Measurements from ENCODE around the gene CFAP141. TPM values are rescaled to one million over a fixed set of nuclear protein-coding genes. Genes with fewer than 3 reads are reported as not detected.

CFAP141 gene
- total and polyA plus RNA-seq, 2 of the 13 experiments (the other 11 are each of a cell fraction or from before 2014, with no cell fraction given) = not detected

DNA sequence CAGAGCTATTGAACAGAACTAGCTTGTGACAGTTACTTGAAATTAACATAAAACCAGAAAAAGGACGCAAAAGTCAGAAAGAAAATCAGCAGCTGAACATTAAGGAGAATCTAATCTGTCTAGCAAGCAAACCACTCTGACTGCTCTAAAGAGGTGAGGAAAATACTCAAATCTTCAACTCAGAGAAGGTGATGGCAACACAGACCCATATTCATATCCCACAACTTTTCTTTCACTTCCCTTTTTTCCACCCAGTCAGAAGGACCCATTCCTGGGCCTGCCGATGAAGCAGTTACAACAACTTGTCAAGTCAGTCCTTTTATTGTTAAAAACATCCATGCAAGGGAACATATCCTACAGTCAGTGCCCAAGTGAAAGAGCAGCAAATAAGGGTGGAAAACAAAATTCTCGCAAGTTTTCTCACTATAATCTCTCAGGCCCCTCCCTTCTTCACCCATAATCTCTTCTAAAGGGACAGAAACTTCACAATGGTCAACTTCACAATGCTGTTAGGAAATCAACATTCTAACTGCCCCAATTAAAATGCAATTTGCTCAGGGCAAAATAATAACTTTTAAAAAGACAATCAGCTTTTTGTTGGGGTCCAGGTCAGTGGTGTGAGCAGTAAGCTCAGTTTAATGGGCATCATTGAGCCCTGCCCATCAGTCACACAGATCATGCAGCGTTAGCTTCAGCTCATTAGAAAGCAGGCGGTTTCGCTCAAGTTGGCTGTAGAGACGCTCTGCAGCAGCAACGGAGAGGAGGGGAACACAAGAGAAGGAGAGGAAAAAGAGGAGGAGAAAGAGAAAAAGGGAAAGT is 47.6 kb downstream of the CFAP141 start:
- Histone ChIP-seq H3K9ac (ENCODE audit: insufficient read depth, low read depth, low read length) (no peak overlapping the region), H3K79me2 (ENCODE audit: insufficient read depth, low read length) (no peaks in the 10 kb centered on the region), H3K27me3 (ENCODE audit: control insufficient read depth in 1 of 2, insufficient read depth in 2 of 2, low read length in 2 of 2) (no peaks in the 10 kb centered on the region), H3K36me3 (replicated peaks in 1 of 2; ENCODE audit: control insufficient read depth in 1 of 2, insufficient read depth in 2 of 2, low read length in 2 of 2) (peaks cover 18 to 58% of the 10 kb centered on the region in 2 experiments), H2AFZ (ENCODE audit: low read length) (no peak overlapping the region), H3K4me3 (replicated peaks in 1 of 3; ENCODE audit: insufficient read depth in 1 of 3, low read depth in 2 of 3, low read length in 3 of 3) (no peak overlapping the region), H3K9me3 (ENCODE audit: low read length) (no peaks in the 10 kb centered on the region), H4K20me1 (ENCODE audit: insufficient read depth, low read length) (no peaks in the 10 kb centered on the region; the same call in 1 of the 2 replicates), H3K4me1 (ENCODE audit: insufficient read depth, low read length) (no peaks in the 10 kb centered on the region), H3K4me2 (ENCODE audit: low read depth, low read length) (no peak overlapping the region), H3K27ac (ENCODE audit: extremely low read length, insufficient read depth, low read length) (no peak overlapping the region)
- no TSS peak for BruUV-seq (replicated peaks)
- intact Hi-C loops (cut with micrococcal nuclease; ENCODE audit: unreplicated experiment) (no loop called here), in situ Hi-C loops (cut with HindIII; ENCODE audit: extremely low pct_ligation_motif_present, low pct_unique_long_range_greater_than_20kb) (no loop called here)
- DNase-seq (ENCODE audit: low spot score) (no peak), FAIRE-seq (no peak), ATAC-seq (no peak)
- POLR2A ChIA-PET = no interaction called here
- WGBS (ENCODE audit: low lambda C conversion rate) = 96% methylated on average over 8 of the region's 8 CpGs
- TF ChIP-seq ZNF670 (CRISPR knock-in tag; IDR thresholded peaks at IDR 0.05; ENCODE audit: borderline replicate concordance) (no peak), CHD2 (IDR thresholded peaks at IDR 0.05; ENCODE audit: low read depth, low read length) (no peak), FOSL2 (CRISPR knock-in tag; IDR thresholded peaks at IDR 0.05) (no peak), ZNF33A (CRISPR knock-in tag; IDR thresholded peaks at IDR 0.05; ENCODE audit: borderline replicate concordance) (no peak), ZNF10 (CRISPR knock-in tag; IDR thresholded peaks at IDR 0.05; ENCODE audit: borderline replicate concordance, low read depth) (no peak), ZNF569 (CRISPR knock-in tag; IDR thresholded peaks at IDR 0.05; ENCODE audit: borderline replicate concordance) (no peak), PHF8 (CRISPR knock-in tag; IDR thresholded peaks at IDR 0.05) (no peak), REPIN1 (CRISPR knock-in tag; IDR thresholded peaks at IDR 0.05; ENCODE audit: borderline replicate concordance, low read depth) (no peak), PAF1 (CRISPR knock-in tag; IDR thresholded peaks at IDR 0.05) (no peak), ZNF773 (CRISPR knock-in tag; IDR thresholded peaks at IDR 0.05; ENCODE audit: borderline replicate concordance) (no peak), PCBP2 (optimal IDR thresholded peaks at IDR 0.05; ENCODE audit: low read depth, low read length, poor library complexity, severe bottlenecking) (no peak)
- TF ChIP-seq, protein P1, sequence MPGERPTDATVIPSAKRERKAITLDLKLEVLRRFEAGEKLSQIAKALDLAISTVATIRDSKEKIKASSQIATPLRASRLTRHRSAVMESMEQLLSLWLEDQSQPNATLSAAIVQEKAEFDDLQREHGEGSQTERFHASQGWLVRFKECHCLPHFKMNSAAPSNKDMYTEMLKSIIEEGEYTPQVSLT (CRISPR knock-in tag; IDR thresholded peaks at IDR 0.05; ENCODE audit: borderline replicate concordance, low read depth) = no peak
- TF ChIP-seq, protein P2, sequence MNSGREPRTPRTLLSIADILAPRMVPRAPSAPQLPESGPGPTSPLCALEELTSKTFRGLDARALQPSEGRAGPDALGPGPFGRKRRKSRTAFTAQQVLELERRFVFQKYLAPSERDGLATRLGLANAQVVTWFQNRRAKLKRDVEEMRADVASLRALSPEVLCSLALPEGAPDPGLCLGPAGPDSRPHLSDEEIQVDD (CRISPR knock-in tag; IDR thresholded peaks at IDR 0.05; ENCODE audit: borderline replicate concordance) = no peak
- TF ChIP-seq, protein P3, sequence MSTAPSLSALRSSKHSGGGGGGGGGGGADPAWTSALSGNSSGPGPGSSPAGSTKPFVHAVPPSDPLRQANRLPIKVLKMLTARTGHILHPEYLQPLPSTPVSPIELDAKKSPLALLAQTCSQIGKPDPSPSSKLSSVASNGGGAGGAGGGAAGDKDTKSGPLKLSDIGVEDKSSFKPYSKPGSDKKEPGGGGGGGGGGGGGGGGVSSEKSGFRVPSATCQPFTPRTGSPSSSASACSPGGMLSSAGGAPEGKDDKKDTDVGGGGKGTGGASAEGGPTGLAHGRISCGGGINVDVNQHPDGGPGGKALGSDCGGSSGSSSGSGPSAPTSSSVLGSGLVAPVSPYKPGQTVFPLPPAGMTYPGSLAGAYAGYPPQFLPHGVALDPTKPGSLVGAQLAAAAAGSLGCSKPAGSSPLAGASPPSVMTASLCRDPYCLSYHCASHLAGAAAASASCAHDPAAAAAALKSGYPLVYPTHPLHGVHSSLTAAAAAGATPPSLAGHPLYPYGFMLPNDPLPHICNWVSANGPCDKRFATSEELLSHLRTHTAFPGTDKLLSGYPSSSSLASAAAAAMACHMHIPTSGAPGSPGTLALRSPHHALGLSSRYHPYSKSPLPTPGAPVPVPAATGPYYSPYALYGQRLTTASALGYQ (CRISPR knock-in tag; IDR thresholded peaks at IDR 0.05) = no peak
- TF ChIP-seq, protein P4, sequence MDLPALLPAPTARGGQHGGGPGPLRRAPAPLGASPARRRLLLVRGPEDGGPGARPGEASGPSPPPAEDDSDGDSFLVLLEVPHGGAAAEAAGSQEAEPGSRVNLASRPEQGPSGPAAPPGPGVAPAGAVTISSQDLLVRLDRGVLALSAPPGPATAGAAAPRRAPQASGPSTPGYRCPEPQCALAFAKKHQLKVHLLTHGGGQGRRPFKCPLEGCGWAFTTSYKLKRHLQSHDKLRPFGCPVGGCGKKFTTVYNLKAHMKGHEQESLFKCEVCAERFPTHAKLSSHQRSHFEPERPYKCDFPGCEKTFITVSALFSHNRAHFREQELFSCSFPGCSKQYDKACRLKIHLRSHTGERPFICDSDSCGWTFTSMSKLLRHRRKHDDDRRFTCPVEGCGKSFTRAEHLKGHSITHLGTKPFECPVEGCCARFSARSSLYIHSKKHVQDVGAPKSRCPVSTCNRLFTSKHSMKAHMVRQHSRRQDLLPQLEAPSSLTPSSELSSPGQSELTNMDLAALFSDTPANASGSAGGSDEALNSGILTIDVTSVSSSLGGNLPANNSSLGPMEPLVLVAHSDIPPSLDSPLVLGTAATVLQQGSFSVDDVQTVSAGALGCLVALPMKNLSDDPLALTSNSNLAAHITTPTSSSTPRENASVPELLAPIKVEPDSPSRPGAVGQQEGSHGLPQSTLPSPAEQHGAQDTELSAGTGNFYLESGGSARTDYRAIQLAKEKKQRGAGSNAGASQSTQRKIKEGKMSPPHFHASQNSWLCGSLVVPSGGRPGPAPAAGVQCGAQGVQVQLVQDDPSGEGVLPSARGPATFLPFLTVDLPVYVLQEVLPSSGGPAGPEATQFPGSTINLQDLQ (CRISPR knock-in tag; IDR thresholded peaks at IDR 0.05) = no peak
- CTCF ChIA-PET (ENCODE audit: low intra/inter-chr PET ratio, low total read pairs) = no interaction called here

All from HepG2 (cell line).